GM12878 (cell line): ENCODE data around the gene ERP29. TPM values are rescaled to one million over a fixed set of nuclear protein-coding genes. Genes with fewer than 3 reads are reported as not detected.
A peak's percentile ranks its signal among the peaks of the same experiment; 100 is the strongest.

ENCODE experiments used
- BMI1 ChIP-seq: fragments of 450-650 bp; IDR thresholded peaks from 2 replicates; pipeline ENCODE4 v1.6.1; 2016; ENCODE audit warnings: mild to moderate bottlenecking, moderate library complexity, borderline replicate concordance
- BRCA1 ChIP-seq: IDR thresholded peaks from 2 replicates; pipeline ENCODE4 v1.6.1; 2011; ENCODE audit warnings: low read depth, low read length, improper control_type of control experiment
- CBFB ChIP-seq: IDR thresholded peaks from 2 replicates; pipeline ENCODE4 v1.6.1; 2016; ENCODE audit warnings: antibody characterized with exemption, low read depth
- EP300 ChIP-seq, 2 experiments: fragments of 150-350 bp in 1 of 2; IDR thresholded peaks; 2 replicates each; pipeline ENCODE4 v1.6.1; 2011 to 2012; ENCODE audit warnings: low read depth in 2 of 2, low read length in 2 of 2, borderline replicate concordance in 1 of 2, improper control_type of control experiment in 1 of 2, inconsistent platforms in 1 of 2; ENCODE audit not compliant: control insufficient read depth in 1 of 2
- ESRRA ChIP-seq: IDR thresholded peaks from 2 replicates; pipeline ENCODE4 v1.6.1; 2012; ENCODE audit warnings: mild to moderate bottlenecking, low read length, improper control_type of control experiment
- GABPA ChIP-seq: IDR thresholded peaks from 2 replicates; pipeline ENCODE4 v1.6.1; 2014; ENCODE audit warnings: antibody characterized with exemption, low read depth, mild to moderate bottlenecking, inconsistent platforms
- HCFC1 ChIP-seq: fragments of 150-350 bp; IDR thresholded peaks from 2 replicates; pipeline ENCODE4 v1.6.1; 2014; ENCODE audit warnings: low read length
- MEF2B ChIP-seq: fragments of 450-650 bp; IDR thresholded peaks from 2 replicates; pipeline ENCODE4 v1.6.1; 2018; ENCODE audit warnings: mild to moderate bottlenecking, moderate library complexity; ENCODE audit not compliant: partially characterized antibody, poor library complexity, severe bottlenecking
- NFYB ChIP-seq: IDR thresholded peaks from 2 replicates; pipeline ENCODE4 v1.6.1; 2011; ENCODE audit warnings: low read depth, mild to moderate bottlenecking, low read length, improper control_type of control experiment, moderate library complexity; ENCODE audit not compliant: insufficient read depth
- PAX8 ChIP-seq: fragments of 450-650 bp; IDR thresholded peaks from 2 replicates; pipeline ENCODE4 v1.6.1; 2017; ENCODE audit warnings: mild to moderate bottlenecking, moderate library complexity
- POU2F2 ChIP-seq: IDR thresholded peaks from 3 replicates; pipeline ENCODE4 v1.6.1; 2011; ENCODE audit warnings: low read depth, mild to moderate bottlenecking, low read length, borderline replicate concordance
- RAD21 ChIP-seq: IDR thresholded peaks from 2 replicates; pipeline ENCODE4 v1.6.1; 2011; ENCODE audit warnings: mild to moderate bottlenecking, low read depth, low read length, moderate library complexity; ENCODE audit not compliant: insufficient read depth
- SMAD5 ChIP-seq: IDR thresholded peaks from 2 replicates; pipeline ENCODE4 v1.6.1; 2016; ENCODE audit warnings: antibody characterized with exemption, low read depth
- SUZ12 ChIP-seq: fragments of 200-600 bp; sonication (generic); IDR thresholded peaks from one replicate; pipeline ENCODE4 v1.6.1; 2018; ENCODE audit warnings: antibody characterized with exemption, mild to moderate bottlenecking; ENCODE audit not compliant: unreplicated experiment
- YBX1 ChIP-seq: fragments of 450-650 bp; IDR thresholded peaks from 2 replicates; pipeline ENCODE4 v1.6.1; 2016; ENCODE audit warnings: antibody characterized with exemption
- ZNF24 ChIP-seq: fragments of 450-650 bp; IDR thresholded peaks from 2 replicates; pipeline ENCODE4 v1.6.1; 2017; ENCODE audit warnings: antibody characterized with exemption, mild to moderate bottlenecking
- ZNF622 ChIP-seq: fragments of 450-650 bp; IDR thresholded peaks from 2 replicates; pipeline ENCODE4 v1.6.1; 2017; ENCODE audit warnings: mild to moderate bottlenecking, inconsistent platforms
- polyA plus RNA-seq, 11 experiments: library from polyadenylated mRNA; depleted of rRNA in 4 of 11; unstranded in 6 of 11; stranded (reverse) in 5 of 11; fragments of >200 nt; fragmentation: Nextera tagmentation in 4 of 11; fragmentation: Illumina TruSeq in 1 of 11; extraction: Ambion mirVana in 4 of 11; extraction: Trizol in 1 of 11; gene quantifications; 1 replicate in 1 of 11; 2 replicates in 10 of 11; pipeline versions ENCODE4 v1.2.1 to v1.2.3, GENCODE V29; 2011 to 2016; ENCODE audit warnings: inconsistent platforms in 2 of 11, missing spikeins in 2 of 11, low read depth in 1 of 11
- total RNA-seq, 4 experiments: library from RNA; depleted of rRNA in 3 of 4; stranded (reverse); fragments of >200 nt in 3 of 4; fragmentation: Illumina TruSeq in 1 of 4; extraction: Trizol in 1 of 4; gene quantifications; 2 replicates each; pipeline versions ENCODE4 v1.2.1 to v1.2.3, GENCODE V29; 2013 to 2021
- TF ChIP-seq, protein P1 (sequence below): fragments of 450-650 bp; conservative IDR thresholded peaks from 2 replicates; pipeline ENCODE4 v1.6.1; 2017; ENCODE audit warnings: mild to moderate bottlenecking, moderate library complexity
- TF ChIP-seq, protein P2 (sequence below): fragments of 450-650 bp; formaldehyde crosslinking; IDR thresholded peaks from 2 replicates; pipeline ENCODE4 v1.5.0; 2022; ENCODE audit warnings: mild to moderate bottlenecking, missing genetic modification characterization
- TF ChIP-seq, protein P3 (sequence below): fragments of 150-350 bp; IDR thresholded peaks from 2 replicates; pipeline ENCODE4 v1.6.1; 2016; ENCODE audit warnings: low read depth, low read length

Gene ERP29
- total and polyA plus RNA-seq, 10 of the 15 experiments (the other 5 are each of a cell fraction or from before 2014, with no cell fraction given), result 46.7 to 146 (median 107) TPM

DNA sequence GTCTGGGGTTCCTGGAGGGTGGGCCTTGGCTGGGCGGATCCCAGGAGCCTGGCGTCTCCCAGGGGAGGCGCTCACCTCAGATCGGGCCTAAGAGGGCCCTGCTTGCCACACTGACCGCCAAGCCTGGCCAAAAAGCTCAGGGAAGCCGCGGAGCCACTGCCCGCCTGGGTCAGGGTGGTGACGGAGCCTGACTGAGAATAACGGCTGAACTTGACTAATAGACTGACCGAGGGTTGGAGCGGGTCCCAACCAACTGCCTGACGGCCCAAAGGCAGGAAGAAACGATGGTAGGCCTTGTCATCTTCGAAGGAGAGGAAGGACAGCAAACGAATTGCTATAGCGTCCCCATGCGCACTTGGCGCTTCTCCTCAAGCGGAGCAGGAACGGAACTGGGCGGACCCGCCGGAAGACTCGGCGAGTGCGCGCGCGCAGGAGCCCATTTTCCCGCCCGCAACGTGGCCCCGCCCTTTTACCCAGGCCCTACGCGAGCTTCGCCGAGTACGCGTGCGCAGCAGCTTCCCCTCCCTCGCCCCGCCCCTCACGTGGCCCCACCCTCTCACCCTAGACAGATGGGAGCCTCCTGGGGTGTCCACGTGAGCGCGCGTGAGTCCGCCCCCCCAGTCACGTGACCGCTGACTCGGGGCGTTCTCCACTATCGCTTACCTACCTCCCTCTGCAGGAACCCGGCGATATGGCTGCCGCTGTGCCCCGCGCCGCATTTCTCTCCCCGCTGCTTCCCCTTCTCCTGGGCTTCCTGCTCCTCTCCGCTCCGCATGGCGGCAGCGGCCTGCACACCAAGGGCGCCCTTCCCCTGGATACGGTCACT, at the start of gene ERP29, which contains the start of gene TMEM116 (continued):
- TF ChIP-seq POU2F2, result peak; percentile 68; the same call in 2 of the 3 replicates
- TF ChIP-seq, protein P1, sequence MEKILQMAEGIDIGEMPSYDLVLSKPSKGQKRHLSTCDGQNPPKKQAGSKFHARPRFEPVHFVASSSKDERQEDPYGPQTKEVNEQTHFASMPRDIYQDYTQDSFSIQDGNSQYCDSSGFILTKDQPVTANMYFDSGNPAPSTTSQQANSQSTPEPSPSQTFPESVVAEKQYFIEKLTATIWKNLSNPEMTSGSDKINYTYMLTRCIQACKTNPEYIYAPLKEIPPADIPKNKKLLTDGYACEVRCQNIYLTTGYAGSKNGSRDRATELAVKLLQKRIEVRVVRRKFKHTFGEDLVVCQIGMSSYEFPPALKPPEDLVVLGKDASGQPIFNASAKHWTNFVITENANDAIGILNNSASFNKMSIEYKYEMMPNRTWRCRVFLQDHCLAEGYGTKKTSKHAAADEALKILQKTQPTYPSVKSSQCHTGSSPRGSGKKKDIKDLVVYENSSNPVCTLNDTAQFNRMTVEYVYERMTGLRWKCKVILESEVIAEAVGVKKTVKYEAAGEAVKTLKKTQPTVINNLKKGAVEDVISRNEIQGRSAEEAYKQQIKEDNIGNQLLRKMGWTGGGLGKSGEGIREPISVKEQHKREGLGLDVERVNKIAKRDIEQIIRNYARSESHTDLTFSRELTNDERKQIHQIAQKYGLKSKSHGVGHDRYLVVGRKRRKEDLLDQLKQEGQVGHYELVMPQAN, result peak; percentile 32
- peak; percentile 34 for TF ChIP-seq RAD21
- no peak for TF ChIP-seq YBX1
- TF ChIP-seq BRCA1, result no peak
- TF ChIP-seq EP300 (IDR thresholded peaks at IDR 0.05; ENCODE audit: borderline replicate concordance in 1 of 2, control insufficient read depth in 1 of 2, low read depth in 2 of 2, low read length in 2 of 2), result 0 out of 4 replicates have a peak, but pooled peaks of 1 of the 2 experiments have one; percentile 10
- peak; percentile 78 for TF ChIP-seq SMAD5
- TF ChIP-seq, protein P2, sequence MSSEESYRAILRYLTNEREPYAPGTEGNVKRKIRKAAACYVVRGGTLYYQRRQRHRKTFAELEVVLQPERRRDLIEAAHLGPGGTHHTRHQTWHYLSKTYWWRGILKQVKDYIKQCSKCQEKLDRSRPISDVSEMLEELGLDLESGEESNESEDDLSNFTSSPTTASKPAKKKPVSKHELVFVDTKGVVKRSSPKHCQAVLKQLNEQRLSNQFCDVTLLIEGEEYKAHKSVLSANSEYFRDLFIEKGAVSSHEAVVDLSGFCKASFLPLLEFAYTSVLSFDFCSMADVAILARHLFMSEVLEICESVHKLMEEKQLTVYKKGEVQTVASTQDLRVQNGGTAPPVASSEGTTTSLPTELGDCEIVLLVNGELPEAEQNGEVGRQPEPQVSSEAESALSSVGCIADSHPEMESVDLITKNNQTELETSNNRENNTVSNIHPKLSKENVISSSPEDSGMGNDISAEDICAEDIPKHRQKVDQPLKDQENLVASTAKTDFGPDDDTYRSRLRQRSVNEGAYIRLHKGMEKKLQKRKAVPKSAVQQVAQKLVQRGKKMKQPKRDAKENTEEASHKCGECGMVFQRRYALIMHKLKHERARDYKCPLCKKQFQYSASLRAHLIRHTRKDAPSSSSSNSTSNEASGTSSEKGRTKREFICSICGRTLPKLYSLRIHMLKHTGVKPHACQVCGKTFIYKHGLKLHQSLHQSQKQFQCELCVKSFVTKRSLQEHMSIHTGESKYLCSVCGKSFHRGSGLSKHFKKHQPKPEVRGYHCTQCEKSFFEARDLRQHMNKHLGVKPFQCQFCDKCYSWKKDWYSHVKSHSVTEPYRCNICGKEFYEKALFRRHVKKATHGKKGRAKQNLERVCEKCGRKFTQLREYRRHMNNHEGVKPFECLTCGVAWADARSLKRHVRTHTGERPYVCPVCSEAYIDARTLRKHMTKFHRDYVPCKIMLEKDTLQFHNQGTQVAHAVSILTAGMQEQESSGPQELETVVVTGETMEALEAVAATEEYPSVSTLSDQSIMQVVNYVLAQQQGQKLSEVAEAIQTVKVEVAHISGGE (CRISPR knock-in tag), result peak; percentile 64
- no peak for TF ChIP-seq SUZ12
- no peak for TF ChIP-seq PAX8
- peak; percentile 71 for TF ChIP-seq CBFB
- no peak for TF ChIP-seq NFYB
- TF ChIP-seq, protein P3, sequence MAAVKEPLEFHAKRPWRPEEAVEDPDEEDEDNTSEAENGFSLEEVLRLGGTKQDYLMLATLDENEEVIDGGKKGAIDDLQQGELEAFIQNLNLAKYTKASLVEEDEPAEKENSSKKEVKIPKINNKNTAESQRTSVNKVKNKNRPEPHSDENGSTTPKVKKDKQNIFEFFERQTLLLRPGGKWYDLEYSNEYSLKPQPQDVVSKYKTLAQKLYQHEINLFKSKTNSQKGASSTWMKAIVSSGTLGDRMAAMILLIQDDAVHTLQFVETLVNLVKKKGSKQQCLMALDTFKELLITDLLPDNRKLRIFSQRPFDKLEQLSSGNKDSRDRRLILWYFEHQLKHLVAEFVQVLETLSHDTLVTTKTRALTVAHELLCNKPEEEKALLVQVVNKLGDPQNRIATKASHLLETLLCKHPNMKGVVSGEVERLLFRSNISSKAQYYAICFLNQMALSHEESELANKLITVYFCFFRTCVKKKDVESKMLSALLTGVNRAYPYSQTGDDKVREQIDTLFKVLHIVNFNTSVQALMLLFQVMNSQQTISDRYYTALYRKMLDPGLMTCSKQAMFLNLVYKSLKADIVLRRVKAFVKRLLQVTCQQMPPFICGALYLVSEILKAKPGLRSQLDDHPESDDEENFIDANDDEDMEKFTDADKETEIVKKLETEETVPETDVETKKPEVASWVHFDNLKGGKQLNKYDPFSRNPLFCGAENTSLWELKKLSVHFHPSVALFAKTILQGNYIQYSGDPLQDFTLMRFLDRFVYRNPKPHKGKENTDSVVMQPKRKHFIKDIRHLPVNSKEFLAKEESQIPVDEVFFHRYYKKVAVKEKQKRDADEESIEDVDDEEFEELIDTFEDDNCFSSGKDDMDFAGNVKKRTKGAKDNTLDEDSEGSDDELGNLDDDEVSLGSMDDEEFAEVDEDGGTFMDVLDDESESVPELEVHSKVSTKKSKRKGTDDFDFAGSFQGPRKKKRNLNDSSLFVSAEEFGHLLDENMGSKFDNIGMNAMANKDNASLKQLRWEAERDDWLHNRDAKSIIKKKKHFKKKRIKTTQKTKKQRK, result no peak
- TF ChIP-seq GABPA, result peak; percentile 63
- 0 out of 2 replicates have a peak, but pooled peaks have one; percentile 22 for TF ChIP-seq HCFC1
- no peak for TF ChIP-seq ZNF622
- TF ChIP-seq BMI1, result no peak
- no peak for TF ChIP-seq ZNF24
- peak; percentile 86 for TF ChIP-seq MEF2B
- no peak for TF ChIP-seq ESRRA
